OCI-LY7 (cell line): ENCODE results near the gene TBL1XR1. TPM values are rescaled to one million over a fixed set of nuclear protein-coding genes. Genes with fewer than 3 reads are reported as not detected.
"Not testable (repeated sequence)": the region's sequence is repeated elsewhere in the genome, so short reads cannot be mapped to it uniquely, and the experiment has no call there.

Source experiments
- BruUV-seq: library from RNA; stranded (reverse); fragments of 400-500 nt; replicated peaks from 2 replicates; lab custom pipeline; 2021; lab: Mats Ljungman, UMichigan
- CTCF ChIA-PET: fragments of 300-600 bp; sonication (Branson Sonifier 250); formaldehyde crosslinking; loops from one replicate; lab custom pipeline; 2022; ENCODE audit warnings: antibody characterized with exemption; ENCODE audit not compliant: unreplicated experiment; lab: Charles Lee
- POLR2A ChIA-PET: fragments of 300-600 bp; sonication (Branson Sonifier 250); formaldehyde crosslinking; loops from one replicate; lab custom pipeline; 2022; ENCODE audit warnings: antibody characterized with exemption; lab: Charles Lee
- DNase-seq: peaks from one replicate; pipeline ENCODE4 v3.0.0-alpha.2; 2015; ENCODE audit warnings: low spot score
- H2AFZ ChIP-seq: fragments of 200-600 bp; sonication (generic), shearing (Covaris generic); 2 replicates; pipeline ENCODE4 v1.6.1; 2014; ENCODE audit warnings: mild to moderate bottlenecking, antibody characterized with exemption, low read length, moderate library complexity
- H3K27ac ChIP-seq: fragments of 200-600 bp; sonication (generic); 2 replicates; pipeline ENCODE4 v1.5.1; 2014; ENCODE audit warnings: mixed run types, low read depth, mild to moderate bottlenecking, moderate library complexity, low read length, inconsistent platforms; ENCODE audit not compliant: poor library complexity, severe bottlenecking
- H3K36me3 ChIP-seq: fragments of 200-600 bp; sonication (generic); 2 replicates; pipeline ENCODE4 v1.6.1; 2014; ENCODE audit warnings: mild to moderate bottlenecking, antibody characterized with exemption, low read length, moderate library complexity, mixed read lengths; ENCODE audit not compliant: insufficient read depth
- H3K4me1 ChIP-seq: fragments of 200-600 bp; sonication (generic); 2 replicates; pipeline ENCODE4 v1.5.1; 2014; ENCODE audit warnings: mild to moderate bottlenecking, low read length; ENCODE audit not compliant: insufficient read depth, poor library complexity, severe bottlenecking
- H3K4me2 ChIP-seq: fragments of 200-600 bp; sonication (generic); 2 replicates; pipeline ENCODE4 v1.6.1; 2014; ENCODE audit warnings: mild to moderate bottlenecking, low read length
- H3K4me3 ChIP-seq: fragments of 200-600 bp; sonication (generic); 2 replicates; pipeline ENCODE4 v1.5.1; 2014; ENCODE audit warnings: mild to moderate bottlenecking, low read depth, low read length; ENCODE audit not compliant: poor library complexity, severe bottlenecking
- H3K79me2 ChIP-seq: fragments of 200-600 bp; sonication (generic); 2 replicates; pipeline ENCODE4 v1.6.1; 2016; ENCODE audit warnings: low read depth, mild to moderate bottlenecking, low read length, moderate library complexity, mixed read lengths; ENCODE audit not compliant: insufficient read depth
- H3K9me2 ChIP-seq: fragments of 200-600 bp; sonication (generic); 2 replicates; pipeline ENCODE4 v1.6.1; 2016; ENCODE audit warnings: mild to moderate bottlenecking, low read length, mixed read lengths; ENCODE audit not compliant: insufficient read depth
- H3K9me3 ChIP-seq: fragments of 200-600 bp; sonication (generic); 2 replicates; pipeline ENCODE4 v1.6.1; 2014; ENCODE audit warnings: mild to moderate bottlenecking, mixed run types, low read length, mixed read lengths
- H4K20me1 ChIP-seq: fragments of 200-600 bp; sonication (generic); 2 replicates; pipeline ENCODE4 v1.6.1; 2014; ENCODE audit warnings: mild to moderate bottlenecking, antibody characterized with exemption, low read length, moderate library complexity, mixed read lengths; ENCODE audit not compliant: insufficient read depth
- CTCF ChIP-seq: fragments of 200-600 bp; sonication (generic); conservative IDR thresholded peaks from 2 replicates; pipeline ENCODE4 v1.5.1; 2014; ENCODE audit warnings: mild to moderate bottlenecking, antibody characterized with exemption, low read length, moderate library complexity, mixed read lengths
- EZH2phosphoT487 ChIP-seq: fragments of 200-600 bp; sonication (generic); IDR thresholded peaks from 2 replicates; pipeline ENCODE4 v1.6.1; 2018; ENCODE audit warnings: low read depth, borderline replicate concordance, mild to moderate bottlenecking, mixed run types, antibody characterized with exemption, low read length, moderate library complexity, mixed read lengths
- intact Hi-C: fragments of 100-400 bp; cut with micrococcal nuclease; formaldehyde crosslinking; loops from one replicate; pipeline ENCODE4 v1.10.0; 2022; ENCODE audit not compliant: unreplicated experiment
- total RNA-seq, 2 experiments: library from RNA; depleted of rRNA in 1 of 2; stranded (reverse); fragments of >200 nt in 1 of 2; shearing (Covaris generic) in 1 of 2; gene quantifications; 2 replicates each; pipeline ENCODE4 v1.2.3, GENCODE V29; 2014 to 2022

TBL1XR1 gene
- total RNA-seq, 2 experiments from 2014 or later, result 103 to 158 TPM

DNA sequence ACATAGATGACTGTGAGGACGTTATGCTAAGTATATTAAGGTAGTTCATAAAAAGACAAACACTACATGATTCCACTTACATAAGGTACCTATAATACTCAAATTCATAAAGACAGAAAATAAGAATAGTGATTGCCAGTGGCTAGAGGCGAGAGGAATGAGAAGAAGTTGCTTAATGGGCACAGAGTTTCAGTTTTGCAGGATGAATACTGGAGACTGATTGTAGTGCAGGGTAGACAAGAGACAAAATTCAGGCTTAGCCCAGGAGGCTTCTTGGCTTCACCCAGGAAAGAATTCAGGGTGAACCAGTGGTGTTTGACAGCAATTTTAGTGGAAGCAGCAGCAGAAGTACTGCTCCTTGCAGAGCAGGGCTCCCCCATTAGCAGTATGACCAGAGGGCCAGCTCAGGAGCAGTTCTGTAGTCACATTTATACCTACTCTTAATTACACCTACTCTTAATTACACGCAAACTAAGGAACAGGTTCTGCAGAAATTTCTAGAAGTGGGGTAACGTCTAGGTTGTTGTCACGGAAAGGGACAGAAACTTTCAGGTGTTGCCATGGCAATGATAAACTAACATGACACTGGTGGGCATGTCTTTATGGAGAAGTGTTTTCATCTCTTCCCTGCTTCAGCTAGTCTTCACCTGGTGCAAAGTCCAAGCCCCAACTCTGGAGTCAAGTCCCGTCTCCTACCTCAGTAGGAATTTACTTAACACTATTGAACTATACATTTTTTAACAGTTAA, 55.2 kb downstream of the TBL1XR1 start:
- peak overlapping the region; percentile 50; the same call in 1 of the 2 replicates for H3K4me2 ChIP-seq
- H2AFZ ChIP-seq, result no peak overlapping the region
- no peak for TF ChIP-seq CTCF
- TF ChIP-seq EZH2phosphoT487, result no peak
- peaks cover 34% of the 10 kb centered on the region for H4K20me1 ChIP-seq
- POLR2A ChIA-PET, result interaction anchor here (0.6 to 2.0 kb wide), 6 partner anchors 10 to 1906 kb away, joined by 3 to 8 read pairs (median 3); no protein-coding TSS in a partner anchor
- peak overlapping the region; percentile 22 for H3K27ac ChIP-seq
- CTCF ChIA-PET, result no interaction called here
- H3K79me2 ChIP-seq, result peaks cover 100% of the 10 kb centered on the region
- peaks cover 61% of the 10 kb centered on the region for H3K4me1 ChIP-seq
- intact Hi-C loops, result loop anchor here (5.0 kb wide), 1 partner anchor 80 kb away; no protein-coding TSS in a partner anchor
- H3K9me2 ChIP-seq, result no peaks in the 10 kb centered on the region
- no peak overlapping the region for H3K4me3 ChIP-seq
- no TSS peak for BruUV-seq
- peak; percentile 28 for DNase-seq
- H3K9me3 ChIP-seq, result no peaks in the 10 kb centered on the region
- H3K36me3 ChIP-seq, result peaks cover 23% of the 10 kb centered on the region

DNA sequence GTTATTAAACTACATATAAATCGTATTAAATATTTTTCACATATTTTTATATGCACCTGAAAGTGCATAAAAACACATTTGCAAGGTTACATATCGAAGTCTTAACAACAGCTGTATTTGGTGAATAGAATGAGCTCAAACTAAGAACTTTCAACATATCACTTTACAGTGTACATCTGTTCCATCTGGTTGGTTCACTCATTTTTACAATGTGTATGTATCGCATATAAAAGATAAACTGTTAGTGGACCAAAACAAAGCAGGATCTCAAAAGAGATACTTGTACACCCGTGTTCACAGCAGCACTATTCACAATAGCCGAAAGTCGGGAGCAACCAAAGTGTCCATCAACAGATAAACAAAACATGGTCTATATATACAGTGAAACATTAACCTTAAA, 55.8 kb downstream of the TBL1XR1 start:
- POLR2A ChIA-PET, result interaction anchor here (0.6 to 2.0 kb wide), 6 partner anchors 10 to 1907 kb away, joined by 3 to 8 read pairs (median 3); no protein-coding TSS in a partner anchor
- intact Hi-C loops, result loop anchor here (5.0 kb wide), 1 partner anchor 79 kb away; no protein-coding TSS in a partner anchor
- peaks cover 5% of the 10 kb centered on the region; the same call in 1 of the 2 replicates for H3K9me3 ChIP-seq
- CTCF ChIA-PET, result no interaction called here
- BruUV-seq, result no TSS peak
- H3K9me2 ChIP-seq, result no peaks in the 10 kb centered on the region
- peaks cover 29% of the 10 kb centered on the region for H3K36me3 ChIP-seq
- H3K27ac ChIP-seq, result no peak overlapping the region
- peaks cover 34% of the 10 kb centered on the region for H4K20me1 ChIP-seq
- H2AFZ ChIP-seq, result no peak overlapping the region
- DNase-seq, result no peak
- peak overlapping the region; percentile 50; the same call in 1 of the 2 replicates for H3K4me2 ChIP-seq
- peaks cover 55% of the 10 kb centered on the region for H3K4me1 ChIP-seq
- TF ChIP-seq CTCF, result no peak
- TF ChIP-seq EZH2phosphoT487, result no peak
- no peak overlapping the region for H3K4me3 ChIP-seq
- peaks cover 100% of the 10 kb centered on the region for H3K79me2 ChIP-seq

- Histone ChIP-seq H3K4me1 (peaks cover 33% of the 10 kb centered on the region), H3K36me3 (peaks cover 45% of the 10 kb centered on the region), H3K9me3 (peaks cover 14% of the 10 kb centered on the region; the same call in 1 of the 2 replicates), H3K79me2 (peaks cover 97% of the 10 kb centered on the region), H4K20me1 (peaks cover 19% of the 10 kb centered on the region)
- H3K4me2 ChIP-seq, H3K27ac ChIP-seq, intact Hi-C loops, H3K4me3 ChIP-seq, H3K9me2 ChIP-seq, H2AFZ ChIP-seq, BruUV-seq, CTCF ChIA-PET, DNase-seq: not testable (repeated sequence)
- POLR2A ChIA-PET, result interaction anchor here (0.6 kb wide), 1 partner anchor 13 kb away, joined by 4 read pairs; no protein-coding TSS in a partner anchor
Measured at GRCh38 chr3:177139220-177139619, 58.1 kb downstream of the TBL1XR1 start.
